ENCODE data around the gene SOCS3. TPM values are rescaled to one million over a fixed set of nuclear protein-coding genes. Genes with fewer than 3 reads are reported as not detected.

SOCS3 gene
- total RNA-seq, 1 donor from 2014 or later, result 620 TPM

GRCh38 chr17:78406396-78406795 is 46.5 kb upstream of the SOCS3 start:
- intact Hi-C loops (cut with DNase I), result no loop called here
- H3K36me3 ChIP-seq, result peaks cover 27 to 44% of the 10 kb centered on the region in 2 donors
- H3K27me3 ChIP-seq, result no peaks in the 10 kb centered on the region

GRCh38 chr17:78403822-78404221 is 43.9 kb upstream of the SOCS3 start:
- H3K4me3 ChIP-seq, result no peak overlapping the region
- no peak for TF ChIP-seq CTCF (IDR thresholded peaks at IDR 0.05)
- no peaks in the 10 kb centered on the region for H3K9me3 ChIP-seq

More at GRCh38 chr17:78406396-78406795, 46.5 kb upstream of the SOCS3 start:
- no peaks in the 10 kb centered on the region for H3K4me1 ChIP-seq
- no peaks in the 10 kb centered on the region for H3K9me3 ChIP-seq
- no peak for DNase-seq (ENCODE audit: low spot score in 2 of 2)
- TF ChIP-seq CTCF (IDR thresholded peaks at IDR 0.05), result no peak
- no peak overlapping the region for H3K27ac ChIP-seq
- no peak overlapping the region for H3K4me3 ChIP-seq

GRCh38 chr17:78401891-78402290 is 42.0 kb upstream of the SOCS3 start:
- TF ChIP-seq CTCF (IDR thresholded peaks at IDR 0.05), result no peak
- Histone ChIP-seq H3K36me3 (peaks cover 50 to 72% of the 10 kb centered on the region in 2 donors), H3K27ac (no peak overlapping the region)

More at GRCh38 chr17:78403822-78404221, 43.9 kb upstream of the SOCS3 start:
- no peaks in the 10 kb centered on the region for H3K27me3 ChIP-seq
- no peak for DNase-seq (ENCODE audit: low spot score in 2 of 2)
- H3K4me1 ChIP-seq, result no peaks in the 10 kb centered on the region
- H3K36me3 ChIP-seq, result peaks cover 48 to 70% of the 10 kb centered on the region in 2 donors
- intact Hi-C loops (cut with DNase I), result no loop called here
- no peak overlapping the region for H3K27ac ChIP-seq

GRCh38 chr17:78401246-78401645 is 41.4 kb upstream of the SOCS3 start:
- intact Hi-C loops (cut with DNase I), result no loop called here
- DNase-seq (ENCODE audit: low spot score in 2 of 2), result no peak

More at GRCh38 chr17:78401891-78402290, 42.0 kb upstream of the SOCS3 start:
- H3K4me3 ChIP-seq, result no peak overlapping the region
- no peaks in the 10 kb centered on the region for H3K27me3 ChIP-seq
- intact Hi-C loops (cut with DNase I), result no loop called here
- H3K9me3 ChIP-seq, result no peaks in the 10 kb centered on the region
- DNase-seq (ENCODE audit: low spot score in 2 of 2), result no peak
- peaks cover 0 to 12% of the 10 kb centered on the region in 2 donors for H3K4me1 ChIP-seq

GRCh38 chr17:78400581-78401240 is 40.8 kb upstream of the SOCS3 start:
- TF ChIP-seq CTCF (IDR thresholded peaks at IDR 0.05), result no peak
- H3K27ac ChIP-seq, result no peak overlapping the region
- DNase-seq (ENCODE audit: low spot score in 2 of 2), result no peak
- H3K4me3 ChIP-seq, result no peak overlapping the region
- H3K9me3 ChIP-seq, result no peaks in the 10 kb centered on the region
- H3K27me3 ChIP-seq, result no peaks in the 10 kb centered on the region
- peaks cover 50 to 70% of the 10 kb centered on the region in 2 donors for H3K36me3 ChIP-seq
- intact Hi-C loops (cut with DNase I), result no loop called here
- H3K4me1 ChIP-seq, result peaks cover 6 to 24% of the 10 kb centered on the region in 2 donors

More at GRCh38 chr17:78401246-78401645, 41.4 kb upstream of the SOCS3 start:
- Histone ChIP-seq H3K27me3 (no peaks in the 10 kb centered on the region), H3K27ac (no peak overlapping the region), H3K9me3 (no peaks in the 10 kb centered on the region), H3K4me3 (no peak overlapping the region), H3K36me3 (peaks cover 50 to 72% of the 10 kb centered on the region in 2 donors), H3K4me1 (peaks cover 6 to 19% of the 10 kb centered on the region in 2 donors)
- TF ChIP-seq CTCF (IDR thresholded peaks at IDR 0.05), result no peak
